Adrenal gland (tissue), 12 donors: ENCODE measurements around the gene TMEM253. TPM values are rescaled to one million over a fixed set of nuclear protein-coding genes. Genes with fewer than 3 reads are reported as not detected.

Experiments used
- DNase-seq, 7 donors: peaks; one replicate each; pipeline ENCODE4 v3.0.0-alpha.2; 2019 to 2020
- H3K27ac ChIP-seq, 5 donors: fragments of 200-600 bp; sonication (generic) in 4 of 5; 1 replicate in 3 of 5; 2 replicates in 2 of 5; pipeline versions ENCODE4 v1.5.1 to v1.8.0; 2016 to 2020; ENCODE audit warnings: mild to moderate bottlenecking in 1 of 5
- H3K27me3 ChIP-seq: fragments of 200-600 bp; 2 replicates; pipeline ENCODE4 v1.8.0; 2021
- H3K36me3 ChIP-seq, 2 donors: fragments of 200-600 bp; replicated peaks in 1 of 2; 1 replicate in 1 of 2; 2 replicates in 1 of 2; pipeline versions ENCODE4 v1.5.1 to v1.8.0; 2018 to 2022
- H3K4me1 ChIP-seq, 2 donors: fragments of 200-600 bp; replicated peaks in 1 of 2; 1 replicate in 1 of 2; 2 replicates in 1 of 2; pipeline versions ENCODE4 v1.5.1 to v1.8.0; 2018 to 2021
- H3K4me3 ChIP-seq, 4 donors: fragments of 200-600 bp; sonication (generic) in 3 of 4; one replicate each; pipeline ENCODE4 v1.5.1; 2016 to 2018
- H3K9me3 ChIP-seq, 3 donors: fragments of 200-600 bp; sonication (generic) in 1 of 3; replicated peaks in 1 of 3; 1 replicate in 2 of 3; 2 replicates in 1 of 3; pipeline versions ENCODE4 v1.5.1 to v1.8.0; 2016 to 2021
- POLR2A ChIP-seq, 2 donors: fragments of 450-650 bp; IDR thresholded peaks; one replicate each; pipeline ENCODE4 v1.6.1; 2017; ENCODE audit warnings: antibody characterized with exemption in 2 of 2, mild to moderate bottlenecking in 2 of 2, moderate library complexity in 1 of 2
- WGBS, 4 donors: extraction: QIAGEN DNeasy Blood & Tissue Kit in 2 of 4; methylation state at CpG; one replicate each; pipeline versions ENCODE4 v1.1.5 to v1.1.7; 2013 to 2017; 5-methylcytosine and 5-hydroxymethylcytosine counted together
- intact Hi-C, 2 donors: fragments of 100-400 bp; cut with DNase I; formaldehyde crosslinking; loops; one replicate each; pipeline versions ENCODE4 v1.14.1 to v1.15.0; 2022 to 2023
- polyA plus RNA-seq, 3 donors: library from polyadenylated mRNA; stranded (reverse); fragments of 200-250 nt in 2 of 3; fragments of 350-450 nt in 1 of 3; fragmentation: Illumina TruSeq in 1 of 3; extraction: RNeasy Lipid Tissue Mini Kit (QIAGEN cat#74804) in 1 of 3; gene quantifications; one replicate each; pipeline ENCODE4 v1.2.3, GENCODE V29; 2013 to 2014
- total RNA-seq, 9 donors: library from RNA; depleted of rRNA in 4 of 9; stranded (reverse); fragments of >200 nt in 4 of 9; fragments of 120-200 nt in 1 of 9; fragmentation: NEBNext Ultra II Directional in 1 of 9; extraction: Animal tissue kit (Norgen Biotek cat#: 25700) in 1 of 9; gene quantifications; one replicate each; pipeline versions ENCODE4 v1.1.0 to v1.2.4, GENCODE V29; 2013 to 2023
- TF ChIP-seq, protein P1 (sequence below), 6 experiments: fragments of 450-650 bp in 4 of 6; fragments of 200-600 bp in 2 of 6; sonication (generic) in 1 of 6; IDR thresholded peaks; 1 replicate in 5 of 6; 2 replicates in 1 of 6; pipeline versions ENCODE4 v1.5.1 to v1.8.0; 2016 to 2021; ENCODE audit warnings: antibody characterized with exemption in 6 of 6, mild to moderate bottlenecking in 2 of 6, moderate library complexity in 1 of 6
- donor health status: healthy with polysubstance abuse.
- donor health status: Bipolar disorder and iron deficiency.
- donor health status: DM: yes; HTN: yes; CAD: no.
- donor health status: DM: no; HTN: no; CAD: no.
- donor health status: DM: no; HTN: no; CAD: no.
- donor health status: DM: yes; HTN: yes; CAD: no.

Gene TMEM253
- total and polyA plus RNA-seq, 12 donors, result 0.55 to 8.8 (median 2.3) TPM; not detected in 1

- no peak for DNase-seq
- H3K27ac ChIP-seq, result peak overlapping the region in 2 of 5 donors; percentile 18 to 50
- H3K36me3 ChIP-seq, result peaks cover 0 to 96% of the 10 kb centered on the region in 2 donors
- H3K4me3 ChIP-seq, result no peak overlapping the region
- WGBS, 4 donors, result 59 to 77% (median 72%) methylated on average over 2 of the region's 2 CpGs
- intact Hi-C loops, result no loop called here
- no peak for TF ChIP-seq POLR2A (IDR thresholded peaks at IDR 0.05)
- TF ChIP-seq, protein P1, sequence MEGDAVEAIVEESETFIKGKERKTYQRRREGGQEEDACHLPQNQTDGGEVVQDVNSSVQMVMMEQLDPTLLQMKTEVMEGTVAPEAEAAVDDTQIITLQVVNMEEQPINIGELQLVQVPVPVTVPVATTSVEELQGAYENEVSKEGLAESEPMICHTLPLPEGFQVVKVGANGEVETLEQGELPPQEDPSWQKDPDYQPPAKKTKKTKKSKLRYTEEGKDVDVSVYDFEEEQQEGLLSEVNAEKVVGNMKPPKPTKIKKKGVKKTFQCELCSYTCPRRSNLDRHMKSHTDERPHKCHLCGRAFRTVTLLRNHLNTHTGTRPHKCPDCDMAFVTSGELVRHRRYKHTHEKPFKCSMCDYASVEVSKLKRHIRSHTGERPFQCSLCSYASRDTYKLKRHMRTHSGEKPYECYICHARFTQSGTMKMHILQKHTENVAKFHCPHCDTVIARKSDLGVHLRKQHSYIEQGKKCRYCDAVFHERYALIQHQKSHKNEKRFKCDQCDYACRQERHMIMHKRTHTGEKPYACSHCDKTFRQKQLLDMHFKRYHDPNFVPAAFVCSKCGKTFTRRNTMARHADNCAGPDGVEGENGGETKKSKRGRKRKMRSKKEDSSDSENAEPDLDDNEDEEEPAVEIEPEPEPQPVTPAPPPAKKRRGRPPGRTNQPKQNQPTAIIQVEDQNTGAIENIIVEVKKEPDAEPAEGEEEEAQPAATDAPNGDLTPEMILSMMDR (IDR thresholded peaks at IDR 0.05), result no peak
- no peaks in the 10 kb centered on the region for H3K9me3 ChIP-seq
- peaks cover 2 to 8% of the 10 kb centered on the region in 2 donors for H3K4me1 ChIP-seq
- no peaks in the 10 kb centered on the region for H3K27me3 ChIP-seq
Measured at GRCh38 chr14:21077672-21078071, 23.2 kb upstream of the TMEM253 start.

GRCh38 chr14:21078287-21078686 is 22.6 kb upstream of the TMEM253 start:
- Histone ChIP-seq H3K36me3 (peaks cover 0 to 97% of the 10 kb centered on the region in 2 donors), H3K27ac (peak overlapping the region in 1 of 5 donors; percentile 50), H3K4me1 (peaks cover 0 to 5% of the 10 kb centered on the region in 2 donors), H3K9me3 (no peaks in the 10 kb centered on the region), H3K27me3 (no peaks in the 10 kb centered on the region), H3K4me3 (no peak overlapping the region)
- no peak for DNase-seq
- no peak for TF ChIP-seq POLR2A (IDR thresholded peaks at IDR 0.05)
- TF ChIP-seq, protein P1 (IDR thresholded peaks at IDR 0.05), result no peak
- WGBS, 4 donors, result 76 to 100% (median 78%) methylated on average over 3 to 5 of the region's 5 CpGs
- intact Hi-C loops, result no loop called here

DNA sequence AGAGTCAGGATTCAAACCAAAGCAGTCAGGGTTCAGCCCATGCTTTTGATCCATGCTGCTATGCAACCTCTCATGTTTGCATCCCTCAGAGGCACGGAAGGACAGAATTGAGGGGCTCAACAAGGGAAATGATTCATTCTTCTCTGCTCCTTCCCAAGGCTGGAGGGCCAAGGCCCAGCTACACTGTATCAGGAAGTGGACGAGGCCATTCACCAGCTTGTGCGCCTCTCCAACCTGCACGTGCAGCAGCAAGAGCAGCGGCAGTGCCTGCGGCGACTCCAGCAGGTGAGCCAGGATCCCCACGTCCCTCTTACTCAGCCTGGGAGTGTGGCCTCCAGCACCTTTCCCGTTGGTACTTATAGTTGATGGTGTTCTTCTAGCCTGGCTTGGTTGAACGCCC is 22.1 kb upstream of the TMEM253 start:
- TF ChIP-seq, protein P1 (IDR thresholded peaks at IDR 0.05), result no peak
- TF ChIP-seq POLR2A (IDR thresholded peaks at IDR 0.05), result no peak
- intact Hi-C loops, result no loop called here
- H3K27ac ChIP-seq, result peak overlapping the region in 2 of 5 donors; percentile 21 to 50
- peak in 2 of 7 donors; percentile 46 to 49 for DNase-seq
- WGBS, 4 donors, result 41 to 63% (median 50%) methylated on average over 9 to 10 of the region's 10 CpGs
- H3K4me3 ChIP-seq, result no peak overlapping the region
- H3K36me3 ChIP-seq, result peaks cover 0 to 97% of the 10 kb centered on the region in 2 donors
- peaks cover 0 to 9% of the 10 kb centered on the region in 2 donors for H3K4me1 ChIP-seq
- no peaks in the 10 kb centered on the region for H3K9me3 ChIP-seq
- no peaks in the 10 kb centered on the region for H3K27me3 ChIP-seq

- intact Hi-C loops, result no loop called here
- WGBS, 4 donors, result 85 to 95% (median 88%) methylated on average over 8 to 30 of the region's 30 CpGs
- H3K27ac ChIP-seq, result peak overlapping the region in 3 of 5 donors; percentile 20 to 52 (median 31)
- H3K36me3 ChIP-seq, result peaks cover 0 to 95% of the 10 kb centered on the region in 2 donors
- H3K9me3 ChIP-seq, result no peaks in the 10 kb centered on the region
- H3K4me1 ChIP-seq, result peaks cover 0 to 12% of the 10 kb centered on the region in 2 donors
- no peak overlapping the region for H3K4me3 ChIP-seq
- TF ChIP-seq, protein P1 (IDR thresholded peaks at IDR 0.05), result no peak
- no peak for TF ChIP-seq POLR2A (IDR thresholded peaks at IDR 0.05)
- H3K27me3 ChIP-seq, result no peaks in the 10 kb centered on the region
- no peak for DNase-seq
Measured at GRCh38 chr14:21081521-21082142, 19.2 kb upstream of the TMEM253 start.
